WTC11 (cell line): Measurements from ENCODE around the gene JUND. TPM values are rescaled to one million over a fixed set of nuclear protein-coding genes. Genes with fewer than 3 reads are reported as not detected.

ENCODE experiments used
- ATAC-seq: fragments of 200-7000 bp; cut with Tn5 transposase; 2 replicates; pipeline ENCODE4 v1.10.0; 2021; ENCODE audit warnings: mild to moderate bottlenecking, moderate library complexity
- CTCF ChIA-PET: fragments of 300-600 bp; sonication (Branson Sonifier 250); formaldehyde crosslinking; loops from one replicate; lab custom pipeline; 2021; ENCODE audit warnings: antibody characterized with exemption; lab: Charles Lee
- POLR2A ChIA-PET: fragments of 350-600 bp; sonication (Branson Sonifier 250); formaldehyde crosslinking; loops from one replicate; lab custom pipeline; 2021; ENCODE audit warnings: antibody characterized with exemption; lab: Charles Lee
- DNase-seq: peaks from one replicate; pipeline ENCODE4 v3.0.0; 2021; ENCODE audit warnings: low spot score
- H3K27ac Mint-ChIP-seq: 2 replicates; pipeline ENCODE4 v1.8.0; 2021; ENCODE audit warnings: mixed read lengths
- H3K27me3 Mint-ChIP-seq: 2 replicates; pipeline ENCODE4 v1.8.0; 2021; ENCODE audit warnings: low read depth, mild to moderate bottlenecking, moderate library complexity, mixed read lengths
- H3K36me3 Mint-ChIP-seq: 2 replicates; pipeline ENCODE4 v1.8.0; 2021; ENCODE audit warnings: mixed read lengths
- H3K4me1 Mint-ChIP-seq: 2 replicates; pipeline ENCODE4 v1.8.0; 2022; ENCODE audit warnings: mixed read lengths
- H3K4me3 Mint-ChIP-seq: 2 replicates; pipeline ENCODE4 v1.8.0; 2021; ENCODE audit warnings: mild to moderate bottlenecking, moderate library complexity, mixed read lengths
- H3K9me3 Mint-ChIP-seq: 2 replicates; pipeline ENCODE4 v1.8.0; 2021; ENCODE audit warnings: mixed read lengths
- AFF4 ChIP-seq: sonication (generic); formaldehyde crosslinking; IDR thresholded peaks from 2 replicates; pipeline ENCODE4 v1.8.1; 2023; ENCODE audit warnings: mild to moderate bottlenecking, missing genetic modification reagents, borderline replicate concordance
- FOXP1 ChIP-seq: sonication (generic); formaldehyde crosslinking; IDR thresholded peaks from 2 replicates; pipeline ENCODE4 v1.8.0; 2022; ENCODE audit warnings: missing genetic modification reagents, mild to moderate bottlenecking, moderate library complexity, borderline replicate concordance
- GRHL2 ChIP-seq: fragments of 250-450 bp; sonication (Bioruptor Pico); IDR thresholded peaks from 2 replicates; pipeline ENCODE4 v1.8.0; 2022; ENCODE audit warnings: mild to moderate bottlenecking, moderate library complexity; ENCODE audit not compliant: insufficient replicate concordance, severe bottlenecking
- HMGA2 ChIP-seq: fragments of 250-450 bp; sonication (Bioruptor Pico); IDR thresholded peaks from 2 replicates; pipeline ENCODE4 v1.4.0; 2021; ENCODE audit warnings: mild to moderate bottlenecking, moderate library complexity
- IRF1 ChIP-seq: sonication (generic); formaldehyde crosslinking; IDR thresholded peaks from 2 replicates; pipeline ENCODE4 v1.8.0; 2023; ENCODE audit warnings: missing genetic modification reagents
- IRF2 ChIP-seq: sonication (generic); formaldehyde crosslinking; IDR thresholded peaks from 2 replicates; pipeline ENCODE4 v1.8.0; 2022; ENCODE audit warnings: low read depth, missing genetic modification reagents, borderline replicate concordance
- JUN ChIP-seq: sonication (generic); formaldehyde crosslinking; IDR thresholded peaks from 2 replicates; pipeline ENCODE4 v1.8.0; 2023; ENCODE audit warnings: mild to moderate bottlenecking, missing genetic modification reagents
- MAX ChIP-seq: sonication (generic); formaldehyde crosslinking; IDR thresholded peaks from 2 replicates; pipeline ENCODE4 v1.8.0; 2022; ENCODE audit warnings: mild to moderate bottlenecking, missing genetic modification reagents
- MLX ChIP-seq: sonication (generic); formaldehyde crosslinking; IDR thresholded peaks from 2 replicates; pipeline ENCODE4 v1.8.1; 2023; ENCODE audit warnings: mild to moderate bottlenecking, missing genetic modification reagents, moderate library complexity
- NFYB ChIP-seq: sonication (generic); formaldehyde crosslinking; conservative IDR thresholded peaks from 2 replicates; pipeline ENCODE4 v1.8.0; 2022; ENCODE audit warnings: low read depth, missing genetic modification reagents
- PRDM15 ChIP-seq: sonication (generic); formaldehyde crosslinking; IDR thresholded peaks from 2 replicates; pipeline ENCODE4 v1.8.0; 2022; ENCODE audit warnings: missing genetic modification reagents
- PRRX2 ChIP-seq: fragments of 250-450 bp; sonication (Bioruptor Pico); IDR thresholded peaks from 2 replicates; pipeline ENCODE4 v1.8.0; 2021; ENCODE audit warnings: mild to moderate bottlenecking
- ZNF219 ChIP-seq: sonication (generic); formaldehyde crosslinking; IDR thresholded peaks from 2 replicates; pipeline ENCODE4 v1.8.0; 2023; ENCODE audit warnings: missing genetic modification reagents, mild to moderate bottlenecking, borderline replicate concordance
- ZNF532 ChIP-seq: fragments of 250-450 bp; sonication (Bioruptor Pico); IDR thresholded peaks from 2 replicates; pipeline ENCODE4 v1.9.0; 2021; ENCODE audit warnings: mild to moderate bottlenecking, borderline replicate concordance
- total RNA-seq: library from RNA; stranded (reverse); gene quantifications from 3 replicates; pipeline ENCODE4 v1.2.3, GENCODE V29; 2021

Gene JUND
- total RNA-seq, 1 experiment from 2014 or later = 121 TPM

- no peak for TF ChIP-seq ZNF532
Measured at GRCh38 chr19:18308948-18309325, 27.5 kb upstream of the JUND start (continued).

- no peak for ATAC-seq
Measured at GRCh38 chr19:18308051-18308947, 26.9 kb upstream of the JUND start.

GRCh38 chr19:18307271-18307681 lies 25.9 kb upstream of the JUND start:
- no peak for TF ChIP-seq HMGA2
- peak; percentile 52 for TF ChIP-seq PRDM15
- Mint-ChIP-seq H3K27me3 (no peaks in the 10 kb centered on the region), H3K4me3 (no peak overlapping the region), H3K36me3 (peaks cover 20% of the 10 kb centered on the region), H3K9me3 (no peaks in the 10 kb centered on the region), H3K27ac (peak overlapping the region; percentile 79), H3K4me1 (peaks cover 39% of the 10 kb centered on the region)
- ChIA-PET CTCF (interaction anchor here (0.6 to 3.4 kb wide), 5 partner anchors 15 to 126 kb away, joined by 3 to 26 read pairs (median 4); partner anchors contain the start of genes IQCN and LSM4), POLR2A (no interaction called here)
- ATAC-seq (no peak; the same call in 1 of the 2 replicates), DNase-seq (no peak)

More at GRCh38 chr19:18308051-18308947, 26.9 kb upstream of the JUND start:
- Mint-ChIP-seq H3K27ac (no peak overlapping the region), H3K36me3 (peaks cover 27% of the 10 kb centered on the region), H3K27me3 (no peaks in the 10 kb centered on the region), H3K4me3 (no peak overlapping the region), H3K4me1 (peaks cover 37% of the 10 kb centered on the region), H3K9me3 (no peaks in the 10 kb centered on the region)
- TF ChIP-seq IRF1 (no peak), MLX (CRISPR knock-in tag) (no peak), PRRX2 (CRISPR knock-in tag) (no peak), FOXP1 (CRISPR knock-in tag) (0 out of 2 replicates have a peak, but pooled peaks have one; percentile 17), JUN (no peak)
- DNase-seq = no peak
- ChIA-PET CTCF (interaction anchor here (2.6 to 3.4 kb wide), 2 partner anchors 14 to 29 kb away, joined by 10 to 26 read pairs; partner anchors contain the start of gene LSM4), POLR2A (interaction anchor here (1.2 kb wide), 1 partner anchor 14 kb away, joined by 3 read pairs; no protein-coding TSS in a partner anchor)

- DNase-seq = no peak
- Mint-ChIP-seq H3K4me3 (no peak overlapping the region), H3K36me3 (peaks cover 18% of the 10 kb centered on the region), H3K27me3 (no peaks in the 10 kb centered on the region), H3K27ac (peak overlapping the region; percentile 87), H3K9me3 (no peaks in the 10 kb centered on the region), H3K4me1 (peaks cover 39% of the 10 kb centered on the region)
- ATAC-seq = no peak
- ChIA-PET POLR2A (no interaction called here), CTCF (interaction anchor here (0.6 to 3.4 kb wide), 5 partner anchors 15 to 126 kb away, joined by 3 to 26 read pairs (median 4); partner anchors contain the start of genes IQCN and LSM4)
- no peak for TF ChIP-seq IRF2
- TF ChIP-seq MAX = no peak
- TF ChIP-seq AFF4 (CRISPR knock-in tag) = no peak
- TF ChIP-seq GRHL2 (CRISPR knock-in tag) = no peak
- no peak for TF ChIP-seq NFYB (CRISPR knock-in tag)
- no peak for TF ChIP-seq ZNF219
Measured at GRCh38 chr19:18306888-18307260, 25.5 kb upstream of the JUND start.
